ENCODE data around the gene BARX1. TPM values are rescaled to one million over a fixed set of nuclear protein-coding genes. Genes with fewer than 3 reads are reported as not detected.

The BARX1 gene
- total RNA-seq, 2 experiments from 2014 or later: 1.1 to 1.4 TPM

- DNase-seq (peak; percentile 55), ATAC-seq (ENCODE audit: low read depth) (no peak)
- peaks cover 75% of the 10 kb centered on the region for H3K27me3 Mint-ChIP-seq
- peaks cover 7% of the 10 kb centered on the region for H3K36me3 Mint-ChIP-seq
- peak overlapping the region; percentile 86 for H3K27ac Mint-ChIP-seq
- peak overlapping the region; percentile 74 for H3K4me3 Mint-ChIP-seq
- H3K4me1 Mint-ChIP-seq: peaks cover 30% of the 10 kb centered on the region
- POLR2A ChIA-PET: no interaction called here
- H3K9me3 Mint-ChIP-seq: peaks cover 1% of the 10 kb centered on the region
Measured at GRCh38 chr9:93952784-93953495, 2.2 kb downstream of the BARX1 start.

- Mint-ChIP-seq H3K4me1 (peaks cover 30% of the 10 kb centered on the region), H3K9me3 (peaks cover 1% of the 10 kb centered on the region), H3K4me3 (no peak overlapping the region), H3K27ac (peak overlapping the region; percentile 25), H3K36me3 (peaks cover 7% of the 10 kb centered on the region), H3K27me3 (peaks cover 74% of the 10 kb centered on the region)
- POLR2A ChIA-PET: no interaction called here
- DNase-seq (no peak), ATAC-seq (ENCODE audit: low read depth) (no peak)
Measured at GRCh38 chr9:93952119-93952783, 2.9 kb downstream of the BARX1 start.

GRCh38 chr9:93951655-93952118, 3.5 kb downstream of the BARX1 start:
- Mint-ChIP-seq H3K27ac (no peak overlapping the region), H3K27me3 (peaks cover 77% of the 10 kb centered on the region), H3K4me1 (peaks cover 30% of the 10 kb centered on the region), H3K9me3 (peaks cover 1% of the 10 kb centered on the region), H3K36me3 (peaks cover 7% of the 10 kb centered on the region), H3K4me3 (peak overlapping the region; percentile 46)
- no peak for ATAC-seq (ENCODE audit: low read depth)
- peak; percentile 48 for DNase-seq
- POLR2A ChIA-PET: no interaction called here

- POLR2A ChIA-PET: no interaction called here
- H3K36me3 Mint-ChIP-seq: peaks cover 7% of the 10 kb centered on the region
- peak overlapping the region; percentile 70 for H3K4me3 Mint-ChIP-seq
- H3K27ac Mint-ChIP-seq: peak overlapping the region; percentile 40
- H3K4me1 Mint-ChIP-seq: peaks cover 31% of the 10 kb centered on the region
- DNase-seq: peak; percentile 56
- peaks cover 1% of the 10 kb centered on the region for H3K9me3 Mint-ChIP-seq
- H3K27me3 Mint-ChIP-seq: peaks cover 78% of the 10 kb centered on the region
- ATAC-seq (ENCODE audit: low read depth): peak; percentile 16
Measured at GRCh38 chr9:93950619-93951601, 4.2 kb downstream of the BARX1 start.

- H3K27ac Mint-ChIP-seq: no peak overlapping the region
Measured at GRCh38 chr9:93949694-93950449, 5.3 kb downstream of the BARX1 start.

GRCh38 chr9:93949073-93949693, 6.0 kb downstream of the BARX1 start:
- no peak overlapping the region for H3K27ac Mint-ChIP-seq
- DNase-seq (no peak), ATAC-seq (ENCODE audit: low read depth) (no peak)
- POLR2A ChIA-PET: interaction anchor here (0.5 kb wide), 1 partner anchor 14 kb away, joined by 4 read pairs; no protein-coding TSS in a partner anchor
- H3K27me3 Mint-ChIP-seq: peaks cover 86% of the 10 kb centered on the region
- peaks cover 35% of the 10 kb centered on the region for H3K4me1 Mint-ChIP-seq
- no peak overlapping the region for H3K4me3 Mint-ChIP-seq
- H3K36me3 Mint-ChIP-seq: peaks cover 4% of the 10 kb centered on the region
- H3K9me3 Mint-ChIP-seq: peaks cover 1% of the 10 kb centered on the region

More at GRCh38 chr9:93949694-93950449, 5.3 kb downstream of the BARX1 start:
- ATAC-seq (ENCODE audit: low read depth) (no peak), DNase-seq (no peak)
- peaks cover 35% of the 10 kb centered on the region for H3K4me1 Mint-ChIP-seq
- POLR2A ChIA-PET: interaction anchor here (0.5 kb wide), 1 partner anchor 14 kb away, joined by 4 read pairs; no protein-coding TSS in a partner anchor
- H3K27me3 Mint-ChIP-seq: peaks cover 81% of the 10 kb centered on the region
- H3K9me3 Mint-ChIP-seq: peaks cover 1% of the 10 kb centered on the region
- peaks cover 4% of the 10 kb centered on the region for H3K36me3 Mint-ChIP-seq
- peak overlapping the region; percentile 29 for H3K4me3 Mint-ChIP-seq

GRCh38 chr9:93948441-93949072, 6.6 kb downstream of the BARX1 start:
- Mint-ChIP-seq H3K4me3 (no peak overlapping the region), H3K27ac (no peak overlapping the region), H3K4me1 (peaks cover 30% of the 10 kb centered on the region), H3K27me3 (peaks cover 87% of the 10 kb centered on the region), H3K9me3 (peaks cover 1% of the 10 kb centered on the region), H3K36me3 (peaks cover under 1% of the 10 kb centered on the region)
- no peak for DNase-seq
- no peak for ATAC-seq (ENCODE audit: low read depth)
- POLR2A ChIA-PET: no interaction called here

- Mint-ChIP-seq H3K36me3 (no peaks in the 10 kb centered on the region), H3K4me1 (peaks cover 25% of the 10 kb centered on the region), H3K4me3 (no peak overlapping the region), H3K27ac (no peak overlapping the region), H3K27me3 (peaks cover 89% of the 10 kb centered on the region), H3K9me3 (peaks cover 1% of the 10 kb centered on the region)
- no peak for ATAC-seq (ENCODE audit: low read depth)
- POLR2A ChIA-PET: no interaction called here
- DNase-seq: no peak
Measured at GRCh38 chr9:93947409-93948070, 7.6 kb downstream of the BARX1 start.

GRCh38 chr9:93946338-93946712, 8.8 kb downstream of the BARX1 start:
- Mint-ChIP-seq H3K4me3 (peak overlapping the region; percentile 58), H3K4me1 (peaks cover 25% of the 10 kb centered on the region), H3K27ac (peak overlapping the region; percentile 73), H3K9me3 (peaks cover 1% of the 10 kb centered on the region), H3K27me3 (peaks cover 94% of the 10 kb centered on the region), H3K36me3 (no peaks in the 10 kb centered on the region)
- ATAC-seq (ENCODE audit: low read depth) (no peak), DNase-seq (no peak)
- POLR2A ChIA-PET: no interaction called here

- no peak for DNase-seq
- H3K9me3 Mint-ChIP-seq: peaks cover 1% of the 10 kb centered on the region
- ATAC-seq (ENCODE audit: low read depth): no peak
- H3K36me3 Mint-ChIP-seq: no peaks in the 10 kb centered on the region
- no peak overlapping the region for H3K27ac Mint-ChIP-seq
- POLR2A ChIA-PET: no interaction called here
- H3K4me3 Mint-ChIP-seq: peak overlapping the region; percentile 59
- peaks cover 24% of the 10 kb centered on the region for H3K4me1 Mint-ChIP-seq
- H3K27me3 Mint-ChIP-seq: peaks cover 92% of the 10 kb centered on the region
Measured at GRCh38 chr9:93945400-93946337, 9.5 kb downstream of the BARX1 start.

GRCh38 chr9:93944011-93944410, 11.1 kb downstream of the BARX1 start:
- no peak overlapping the region for H3K27ac Mint-ChIP-seq
- no peak overlapping the region for H3K4me3 Mint-ChIP-seq
- no peak for ATAC-seq (ENCODE audit: low read depth)
- no peaks in the 10 kb centered on the region for H3K9me3 Mint-ChIP-seq
- no peak for DNase-seq
- H3K4me1 Mint-ChIP-seq: peaks cover 16% of the 10 kb centered on the region
- peaks cover 82% of the 10 kb centered on the region for H3K27me3 Mint-ChIP-seq
- no peaks in the 10 kb centered on the region for H3K36me3 Mint-ChIP-seq
- POLR2A ChIA-PET: no interaction called here

Measured in activated naive CD8-positive, alpha-beta T cell treated with anti-CD3 and anti-CD28 coated beads, Interleukin-2, amount 10 ng/mL, durations not matched to agents 7 days and 5 days (primary cell).